Stimulated activated CD4-positive, alpha-beta T cell treated with anti-CD3 and anti-CD28 coated beads, Interleukin-1b, Interleukin-23, amount 100 ng/mL, for 4 hours (primary cell): Measurements from ENCODE around the gene CCDC93.

Source experiments
- DNase-seq, 2 donors: peaks; one replicate each; pipeline ENCODE4 v3.0.0-alpha.2; 2020; ENCODE audit warnings: low read depth in 2 of 2

CCDC93 gene

GRCh38 chr2:117888897-117889296 is 125.0 kb downstream of the CCDC93 start:
- no peak for DNase-seq

GRCh38 chr2:117885308-117885707 is 128.6 kb downstream of the CCDC93 start:
- no peak for DNase-seq

- no peak for DNase-seq
Measured at GRCh38 chr2:117879003-117879402, 134.9 kb downstream of the CCDC93 start.

GRCh38 chr2:117875786-117876185 is 138.1 kb downstream of the CCDC93 start:
- no peak for DNase-seq
